Ovary (tissue), 3 donors: Measurements from ENCODE around the gene JPT2.

Experiments used
- POLR2A ChIP-seq: fragments of 450-650 bp; IDR thresholded peaks from one replicate; pipeline ENCODE4 v1.6.1; 2017; ENCODE audit warnings: antibody characterized with exemption, mild to moderate bottlenecking, moderate library complexity
- TF ChIP-seq, protein P1 (sequence below), 3 donors: fragments of 450-650 bp in 2 of 3; fragments of 200-600 bp in 1 of 3; IDR thresholded peaks; one replicate each; pipeline versions ENCODE4 v1.5.1 to v1.8.0; 2016 to 2022; ENCODE audit warnings: antibody characterized with exemption in 3 of 3, mild to moderate bottlenecking in 1 of 3
- donor health status: DM: no; HTN: no; CAD: no.

DNA sequence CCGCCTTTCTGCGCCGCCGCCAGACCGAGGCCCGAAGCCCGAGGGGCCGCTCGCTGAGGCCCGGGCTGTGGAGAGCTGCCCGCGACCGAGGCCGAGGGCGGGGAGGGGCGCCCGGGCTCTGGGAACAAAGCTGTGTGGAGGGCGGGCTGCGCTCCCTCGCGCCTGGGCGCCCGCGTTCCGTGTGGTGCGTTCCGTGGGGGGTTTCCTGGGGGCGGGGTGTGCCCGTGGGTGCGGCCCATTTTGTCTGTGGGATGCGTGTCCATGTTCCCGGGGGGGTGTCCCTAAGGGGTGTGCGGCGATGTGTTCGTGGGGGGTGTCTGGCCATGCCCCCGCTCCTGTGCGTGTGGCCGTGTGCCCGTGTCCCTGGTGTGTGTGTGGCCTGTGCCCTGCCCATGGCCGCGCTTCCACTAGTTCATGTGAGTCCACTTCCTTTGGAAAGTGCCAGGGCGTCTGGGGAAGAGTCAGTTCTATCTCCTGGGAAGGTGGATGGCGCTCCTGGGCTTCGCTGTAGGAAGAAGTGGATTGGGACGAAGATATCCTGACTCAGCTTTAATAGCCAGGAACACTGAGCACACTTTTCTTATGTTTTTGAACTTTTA is 520 bp downstream of the JPT2 start:
- TF ChIP-seq, protein P1, sequence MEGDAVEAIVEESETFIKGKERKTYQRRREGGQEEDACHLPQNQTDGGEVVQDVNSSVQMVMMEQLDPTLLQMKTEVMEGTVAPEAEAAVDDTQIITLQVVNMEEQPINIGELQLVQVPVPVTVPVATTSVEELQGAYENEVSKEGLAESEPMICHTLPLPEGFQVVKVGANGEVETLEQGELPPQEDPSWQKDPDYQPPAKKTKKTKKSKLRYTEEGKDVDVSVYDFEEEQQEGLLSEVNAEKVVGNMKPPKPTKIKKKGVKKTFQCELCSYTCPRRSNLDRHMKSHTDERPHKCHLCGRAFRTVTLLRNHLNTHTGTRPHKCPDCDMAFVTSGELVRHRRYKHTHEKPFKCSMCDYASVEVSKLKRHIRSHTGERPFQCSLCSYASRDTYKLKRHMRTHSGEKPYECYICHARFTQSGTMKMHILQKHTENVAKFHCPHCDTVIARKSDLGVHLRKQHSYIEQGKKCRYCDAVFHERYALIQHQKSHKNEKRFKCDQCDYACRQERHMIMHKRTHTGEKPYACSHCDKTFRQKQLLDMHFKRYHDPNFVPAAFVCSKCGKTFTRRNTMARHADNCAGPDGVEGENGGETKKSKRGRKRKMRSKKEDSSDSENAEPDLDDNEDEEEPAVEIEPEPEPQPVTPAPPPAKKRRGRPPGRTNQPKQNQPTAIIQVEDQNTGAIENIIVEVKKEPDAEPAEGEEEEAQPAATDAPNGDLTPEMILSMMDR (IDR thresholded peaks at IDR 0.05): no peak
- TF ChIP-seq POLR2A: no peak
